ENCODE measurements around the gene ADAMTS12. TPM values are rescaled to one million over a fixed set of nuclear protein-coding genes. Genes with fewer than 3 reads are reported as not detected.
A peak's percentile ranks its signal among the peaks of the same experiment; 100 is the strongest.

The ADAMTS12 gene
- total and polyA plus RNA-seq, 9 of the 15 experiments (the other 6 are each of a cell fraction or from before 2014, with no cell fraction given): 0.11 TPM; not detected in 8

- no TSS peak for BruUV-seq (replicated peaks)
- FAIRE-seq: peak; percentile 23
These were observed 233.9 kb downstream of the ADAMTS12 start for GRCh38 chr5:33657804-33658440.

More at GRCh38 chr5:33657804-33658440, 233.9 kb downstream of the ADAMTS12 start:
- no peaks in the 10 kb centered on the region for H4K20me1 ChIP-seq (replicated peaks; ENCODE audit: control insufficient read depth, insufficient read depth, low read length)
- no peak for DNase-seq (ENCODE audit: extremely low read depth in 1 of 4, low spot score in 3 of 4)
- no peaks in the 10 kb centered on the region for H3K79me2 ChIP-seq (ENCODE audit: control insufficient read depth, insufficient read depth, low read length)
- H3K9me1 ChIP-seq (ENCODE audit: control insufficient read depth, insufficient read depth, low read length): no peaks in the 10 kb centered on the region
- H3K4me1 ChIP-seq (replicated peaks in 1 of 2; ENCODE audit: control insufficient read depth in 2 of 2, insufficient read depth in 2 of 2, low read length in 2 of 2): no peaks in the 10 kb centered on the region
- WGBS (ENCODE audit: insufficient coverage, low coverage, missing lambda C conversion rate): 0% methylated on average over 5 of the region's 5 CpGs
- no peaks in the 10 kb centered on the region for H3K27me3 ChIP-seq (ENCODE audit: control insufficient read depth in 2 of 2, insufficient read depth in 2 of 2, low read length in 2 of 2)
- no peak overlapping the region for H3K4me2 ChIP-seq (ENCODE audit: insufficient read depth, low read length)
- no peak for ATAC-seq
- TF ChIP-seq NCOA1 (IDR thresholded peaks at IDR 0.05; ENCODE audit: low read depth): no peak
- no peak for TF ChIP-seq ZNF277 (CRISPR knock-in tag; IDR thresholded peaks at IDR 0.05; ENCODE audit: borderline replicate concordance)
- TF ChIP-seq ATF1 (CRISPR knock-in tag; IDR thresholded peaks at IDR 0.05): no peak
- TF ChIP-seq ATF1 (tag; IDR thresholded peaks at IDR 0.05): no peak
- TF ChIP-seq EWSR1 (IDR thresholded peaks at IDR 0.05; ENCODE audit: borderline replicate concordance, low read depth, partially characterized antibody): no peak
- TF ChIP-seq ZNF408 (CRISPR knock-in tag; IDR thresholded peaks at IDR 0.05; ENCODE audit: low read depth): no peak
- TF ChIP-seq SRSF9 (IDR thresholded peaks at IDR 0.05; ENCODE audit: borderline replicate concordance, low read depth, low read length): no peak
- no peak for TF ChIP-seq MAZ (CRISPR knock-in tag; conservative IDR thresholded peaks at IDR 0.05 in 1 of 2, IDR thresholded peaks at IDR 0.05 in 1 of 2)
- TF ChIP-seq GTF3C2 (IDR thresholded peaks at IDR 0.05; ENCODE audit: borderline replicate concordance, extremely low read depth, insufficient read length): no peak
- TF ChIP-seq NCOA2 (IDR thresholded peaks at IDR 0.05; ENCODE audit: partially characterized antibody in 2 of 2): no peak
- no peak for TF ChIP-seq SMAD3 (CRISPR knock-in tag; conservative IDR thresholded peaks at IDR 0.05)
- no peak for TF ChIP-seq ZNF830 (CRISPR knock-in tag; IDR thresholded peaks at IDR 0.05)
- TF ChIP-seq PTTG1 (tag; IDR thresholded peaks at IDR 0.05; ENCODE audit: low read depth): no peak
- no peak for TF ChIP-seq ZNF146 (CRISPR knock-in tag; IDR thresholded peaks at IDR 0.05; ENCODE audit: unreplicated experiment)
- H3K27ac ChIP-seq (ENCODE audit: extremely low read depth, low read depth, low read length): no peak overlapping the region
- H3K4me3 ChIP-seq: no peak overlapping the region
- in situ Hi-C loops (cut with MboI) (no loop called here), intact Hi-C loops (cut with micrococcal nuclease) (no loop called here)
- H3K9ac ChIP-seq (ENCODE audit: insufficient read depth in 1 of 2, low read depth in 2 of 2, low read length in 2 of 2): no peak overlapping the region
- ChIA-PET POLR2A (interaction anchor here (0.8 kb wide), 1 partner anchor 140 kb away, joined by 4 read pairs; no protein-coding TSS in a partner anchor), CTCF (ENCODE audit: low intra/inter-chr PET ratio) (no interaction called here)
- H3K36me3 ChIP-seq (ENCODE audit: control insufficient read depth, insufficient read depth, low read length): no peaks in the 10 kb centered on the region
- no peak overlapping the region for H2AFZ ChIP-seq (ENCODE audit: low read depth, low read length)
- no peaks in the 10 kb centered on the region for H3K9me3 ChIP-seq (replicated peaks; ENCODE audit: control insufficient read depth, insufficient read depth, low read depth, low read length)
